SJSA1 (cell line): ENCODE data around the gene C9. TPM values are rescaled to one million over a fixed set of nuclear protein-coding genes. Genes with fewer than 3 reads are reported as not detected.

ENCODE experiments used
- DNase-seq, 2 experiments: peaks; one replicate each; pipeline ENCODE4 v3.0.0-alpha.2; 2015 to 2020; ENCODE audit warnings: low spot score in 2 of 2, low read depth in 1 of 2
- H3K27ac ChIP-seq: fragments of 250-450 bp; sonication (Bioruptor Pico); 2 replicates; pipeline ENCODE4 v1.5.1; 2020; ENCODE audit warnings: mild to moderate bottlenecking, moderate library complexity
- H3K27me3 ChIP-seq: fragments of 250-450 bp; sonication (Bioruptor Pico); replicated peaks from 2 replicates; pipeline ENCODE4 v1.5.1; 2020; ENCODE audit warnings: mild to moderate bottlenecking, moderate library complexity
- H3K36me3 ChIP-seq: fragments of 250-450 bp; sonication (Bioruptor Pico); 2 replicates; pipeline ENCODE4 v1.5.1; 2020; ENCODE audit warnings: mild to moderate bottlenecking
- H3K4me1 ChIP-seq: fragments of 250-450 bp; sonication (Bioruptor Pico); replicated peaks from 2 replicates; pipeline ENCODE4 v1.6.1; 2021; ENCODE audit warnings: mild to moderate bottlenecking
- H3K4me3 ChIP-seq: fragments of 250-450 bp; sonication (Bioruptor Pico); 2 replicates; pipeline ENCODE4 v1.5.1; 2020; ENCODE audit warnings: mild to moderate bottlenecking
- H3K9me3 ChIP-seq: fragments of 250-450 bp; sonication (Bioruptor Pico); replicated peaks from 2 replicates; pipeline ENCODE4 v1.5.1; 2020; ENCODE audit warnings: mild to moderate bottlenecking
- total RNA-seq: library from RNA; depleted of rRNA; stranded (reverse); fragments of >200 nt; shearing (Covaris generic); gene quantifications from 2 replicates; pipeline ENCODE4 v1.2.3, GENCODE V29; 2014

The C9 gene
- total RNA-seq, 1 experiment from 2014 or later, result 0.37 TPM

- H3K9me3 ChIP-seq, result no peaks in the 10 kb centered on the region
- H3K4me3 ChIP-seq, result no peak overlapping the region
- H3K27me3 ChIP-seq, result no peaks in the 10 kb centered on the region
- no peaks in the 10 kb centered on the region for H3K36me3 ChIP-seq
- H3K27ac ChIP-seq, result no peak overlapping the region
- 0 out of 2 replicates have a peak, but pooled peaks cover 3% of the 10 kb centered on the region for H3K4me1 ChIP-seq
- DNase-seq, result no peak
Observed at GRCh38 chr5:39363217-39363616, 1.1 kb downstream of the C9 start.

GRCh38 chr5:39362646-39363045, 1.6 kb downstream of the C9 start:
- Histone ChIP-seq H3K27me3 (no peaks in the 10 kb centered on the region), H3K4me3 (no peak overlapping the region), H3K27ac (no peak overlapping the region), H3K4me1 (0 out of 2 replicates have a peak, but pooled peaks cover 3% of the 10 kb centered on the region), H3K9me3 (no peaks in the 10 kb centered on the region), H3K36me3 (no peaks in the 10 kb centered on the region)
- DNase-seq, result no peak

DNA sequence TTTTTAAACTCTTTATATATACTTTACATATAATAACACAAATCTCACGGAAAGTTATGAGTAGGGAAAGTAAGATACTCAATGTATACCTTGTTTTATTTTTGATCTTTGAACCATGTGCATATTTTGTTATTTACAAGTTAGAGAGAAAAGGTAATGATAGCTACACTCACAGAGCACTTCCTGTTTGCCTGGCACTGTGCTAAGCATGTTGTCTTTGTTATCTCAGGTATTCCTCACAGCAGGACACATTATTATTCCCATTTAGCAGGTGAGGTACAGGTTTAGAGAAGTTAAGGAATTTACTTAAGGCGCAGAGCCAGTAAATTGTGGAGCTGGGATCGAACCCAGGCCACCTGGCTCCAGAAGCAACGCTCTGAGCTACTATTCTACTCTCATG, 3.0 kb downstream of the C9 start:
- no peaks in the 10 kb centered on the region for H3K36me3 ChIP-seq

DNA sequence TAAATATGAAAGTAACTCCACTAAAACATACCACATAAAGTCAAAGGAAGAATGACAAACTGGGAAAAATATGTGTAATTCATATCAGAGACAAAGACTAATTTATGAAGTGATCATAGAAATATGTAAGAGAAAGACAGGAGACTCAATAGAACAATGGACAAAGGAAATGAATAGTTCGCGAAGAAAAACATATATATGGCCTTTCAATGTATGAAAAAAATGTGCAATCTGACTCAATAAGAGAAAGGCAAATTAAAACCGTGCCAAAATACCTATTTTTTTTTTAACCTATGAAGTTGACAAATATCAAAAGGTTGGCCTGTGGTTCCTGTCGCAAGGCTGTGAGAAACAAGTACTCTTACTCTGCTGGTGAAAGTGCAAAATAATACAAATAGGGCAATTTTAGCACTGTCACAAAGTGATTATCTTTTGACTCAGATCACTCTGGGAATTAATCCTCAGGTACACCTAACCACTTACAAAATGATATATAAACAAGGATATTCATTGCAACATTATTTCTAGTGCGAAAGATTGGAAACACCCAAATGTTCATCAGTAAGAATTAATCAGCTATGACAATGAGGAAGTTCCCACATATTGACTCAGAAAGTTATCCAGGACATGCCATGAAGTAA, 3.7 kb downstream of the C9 start:
- Histone ChIP-seq H3K9me3 (no peaks in the 10 kb centered on the region), H3K36me3 (no peaks in the 10 kb centered on the region), H3K4me3 (no peak overlapping the region), H3K27ac (no peak overlapping the region), H3K4me1 (0 out of 2 replicates have a peak, but pooled peaks cover 3% of the 10 kb centered on the region), H3K27me3 (no peaks in the 10 kb centered on the region)
- DNase-seq, result no peak

More for the DNA sequence above, 3.0 kb downstream of the C9 start:
- H3K27me3 ChIP-seq, result no peaks in the 10 kb centered on the region
- no peak for DNase-seq
- H3K9me3 ChIP-seq, result no peaks in the 10 kb centered on the region
- no peak overlapping the region for H3K4me3 ChIP-seq
- no peak overlapping the region for H3K27ac ChIP-seq
- 0 out of 2 replicates have a peak, but pooled peaks cover 3% of the 10 kb centered on the region for H3K4me1 ChIP-seq

DNA sequence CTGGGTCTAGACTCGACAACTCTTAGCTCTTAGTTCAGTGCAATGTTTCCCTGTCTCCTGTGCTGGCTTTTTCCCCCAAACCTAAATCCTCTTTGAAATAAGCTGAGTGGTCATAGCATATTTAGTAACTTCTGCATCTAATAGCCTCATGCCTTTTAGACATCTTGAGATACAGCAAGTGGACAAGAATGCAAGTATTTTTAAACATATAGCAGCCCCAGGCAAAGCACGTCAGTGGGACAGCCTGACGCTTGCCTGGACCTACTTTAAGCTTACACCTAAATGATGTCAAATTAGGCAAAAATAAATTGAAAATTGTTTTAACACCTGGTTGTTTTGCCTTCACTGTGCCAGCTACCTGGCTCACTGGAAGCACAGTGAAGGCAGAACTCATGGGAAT, 8.0 kb downstream of the C9 start:
- DNase-seq, result no peak
- H3K27me3 ChIP-seq, result no peaks in the 10 kb centered on the region
- H3K36me3 ChIP-seq, result no peaks in the 10 kb centered on the region
- H3K27ac ChIP-seq, result no peak overlapping the region
- H3K9me3 ChIP-seq, result no peaks in the 10 kb centered on the region
- H3K4me3 ChIP-seq, result no peak overlapping the region
- H3K4me1 ChIP-seq, result 0 out of 2 replicates have a peak, but pooled peaks cover 3% of the 10 kb centered on the region

DNA sequence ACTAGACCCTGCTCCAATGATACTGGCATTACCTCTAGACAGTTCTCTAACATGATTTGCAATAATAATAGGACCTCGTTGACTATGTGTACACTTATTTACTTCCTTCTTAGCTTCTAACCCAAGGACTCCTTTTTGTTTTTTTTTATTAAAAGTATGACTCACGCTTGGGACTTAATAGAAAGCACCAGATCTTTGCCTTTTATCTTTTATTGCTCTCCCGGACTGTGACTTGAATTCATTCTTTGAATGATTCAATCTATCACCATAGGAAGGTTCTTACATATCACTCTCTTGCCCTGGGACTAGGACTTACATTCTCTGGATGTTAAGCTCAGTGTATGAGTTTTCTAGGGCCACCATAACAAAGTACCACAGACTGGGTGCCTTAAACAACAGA, 9.0 kb downstream of the C9 start:
- H3K9me3 ChIP-seq, result no peaks in the 10 kb centered on the region
- DNase-seq, result no peak
- H3K27me3 ChIP-seq, result no peaks in the 10 kb centered on the region
- H3K36me3 ChIP-seq, result no peaks in the 10 kb centered on the region
- no peak overlapping the region for H3K27ac ChIP-seq
- H3K4me1 ChIP-seq, result 0 out of 2 replicates have a peak, but pooled peaks cover 1% of the 10 kb centered on the region
- H3K4me3 ChIP-seq, result no peak overlapping the region

DNA sequence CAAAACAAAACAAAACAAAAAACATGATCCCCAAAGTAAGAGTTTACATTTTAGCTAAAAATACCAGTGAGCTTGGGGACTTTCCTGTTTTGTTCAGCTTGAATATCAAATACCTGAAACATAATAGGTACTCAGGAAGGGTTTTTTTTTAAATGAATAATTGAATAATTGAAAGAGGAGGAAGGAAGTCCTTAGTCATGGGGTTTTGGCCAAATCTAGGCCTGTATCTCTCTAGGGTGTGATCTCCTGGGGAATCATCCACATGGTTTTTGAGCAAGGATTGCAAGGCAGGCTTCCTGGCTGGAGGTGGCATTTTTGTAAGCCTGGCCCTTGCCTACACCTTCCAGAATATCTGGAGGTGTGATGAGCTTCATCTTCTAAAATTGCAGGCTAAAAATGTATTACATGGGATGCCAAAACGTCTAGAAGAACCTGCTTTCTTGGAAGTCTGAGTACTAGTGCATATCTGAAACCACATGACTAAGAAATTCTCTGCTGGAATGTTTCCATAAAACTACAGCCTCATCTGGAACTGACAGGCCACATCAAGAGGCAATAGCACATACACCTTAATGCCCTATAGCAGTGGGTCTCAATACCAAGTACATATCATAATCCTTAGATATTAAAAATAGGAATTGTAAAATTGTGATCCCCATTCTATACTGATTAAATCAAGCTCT, 10.4 kb downstream of the C9 start:
- Histone ChIP-seq H3K4me3 (no peak overlapping the region), H3K36me3 (no peaks in the 10 kb centered on the region), H3K9me3 (no peaks in the 10 kb centered on the region), H3K27me3 (no peaks in the 10 kb centered on the region), H3K4me1 (no peaks in the 10 kb centered on the region), H3K27ac (no peak overlapping the region)
- no peak for DNase-seq

DNA sequence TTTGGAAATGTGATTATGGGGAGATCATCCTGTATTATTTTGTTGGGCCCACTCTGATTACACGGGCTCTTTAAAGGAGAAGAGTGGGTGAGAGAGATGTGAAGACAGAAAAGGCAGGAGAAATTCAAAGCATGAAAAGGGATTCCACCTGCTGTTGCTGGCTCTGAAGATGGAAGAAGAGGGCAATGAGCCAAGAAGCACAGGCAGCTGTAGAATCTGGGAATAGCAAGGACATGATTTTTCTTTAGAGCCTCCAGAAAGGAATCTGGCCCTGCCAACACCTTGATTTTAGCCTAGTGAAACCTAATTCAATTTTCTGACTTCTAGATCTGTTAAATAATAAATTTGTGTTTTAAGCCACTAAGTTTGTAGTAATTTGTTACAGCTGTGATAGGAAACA, 11.3 kb downstream of the C9 start:
- Histone ChIP-seq H3K27me3 (no peaks in the 10 kb centered on the region), H3K4me3 (no peak overlapping the region), H3K36me3 (no peaks in the 10 kb centered on the region), H3K27ac (no peak overlapping the region), H3K4me1 (no peaks in the 10 kb centered on the region), H3K9me3 (no peaks in the 10 kb centered on the region)
- DNase-seq, result no peak

- no peak for DNase-seq
- no peaks in the 10 kb centered on the region for H3K9me3 ChIP-seq
- no peaks in the 10 kb centered on the region for H3K36me3 ChIP-seq
- H3K4me1 ChIP-seq, result no peaks in the 10 kb centered on the region
- H3K27ac ChIP-seq, result no peak overlapping the region
- H3K27me3 ChIP-seq, result no peaks in the 10 kb centered on the region
- no peak overlapping the region for H3K4me3 ChIP-seq
Observed at GRCh38 chr5:39352170-39352569, 12.1 kb downstream of the C9 start.

DNA sequence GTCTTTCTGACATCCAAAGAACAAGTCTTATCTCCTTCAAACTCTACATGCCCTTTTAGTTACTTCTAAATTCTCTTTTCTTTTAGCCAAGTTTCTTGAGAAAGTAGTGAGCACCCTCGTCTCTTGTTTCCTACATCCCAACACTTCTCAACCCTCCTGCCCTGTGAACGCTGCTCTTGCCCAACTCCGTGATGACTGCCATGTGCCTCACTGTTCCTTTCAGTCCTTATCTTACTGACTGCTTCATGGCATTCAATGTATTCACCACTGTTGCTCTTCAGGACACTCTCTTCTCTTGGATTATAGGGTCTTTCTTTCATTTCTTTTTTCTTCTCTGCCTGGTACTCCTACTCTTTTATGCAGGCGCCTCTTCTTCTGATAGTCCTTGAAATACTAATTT, 14.8 kb downstream of the C9 start:
- no peak overlapping the region for H3K27ac ChIP-seq

DNA sequence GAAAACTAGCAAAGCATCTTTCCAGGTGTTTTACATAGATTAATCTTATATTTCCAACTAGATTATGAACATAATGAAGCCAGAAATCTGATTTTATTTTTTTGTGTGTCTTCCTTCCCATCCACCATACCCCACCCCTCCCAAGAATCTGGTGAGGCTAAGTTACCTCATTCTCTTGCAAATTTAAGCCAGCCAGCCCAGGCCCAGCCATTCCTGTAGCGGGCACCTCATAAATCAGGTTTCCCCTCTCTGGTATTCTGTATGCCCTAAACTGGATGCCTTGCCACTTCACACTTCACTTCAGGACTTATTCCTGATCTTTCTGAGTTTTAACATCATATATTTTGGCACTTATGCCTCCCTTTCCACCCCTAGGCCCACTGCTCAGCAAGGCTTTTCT, 21.8 kb downstream of the C9 start:
- Histone ChIP-seq H3K36me3 (no peaks in the 10 kb centered on the region), H3K27me3 (no peaks in the 10 kb centered on the region), H3K4me3 (no peak overlapping the region)

More for the DNA sequence above, 14.8 kb downstream of the C9 start:
- Histone ChIP-seq H3K9me3 (no peaks in the 10 kb centered on the region), H3K36me3 (no peaks in the 10 kb centered on the region), H3K4me1 (no peaks in the 10 kb centered on the region), H3K27me3 (no peaks in the 10 kb centered on the region), H3K4me3 (no peak overlapping the region)
- DNase-seq, result no peak

DNA sequence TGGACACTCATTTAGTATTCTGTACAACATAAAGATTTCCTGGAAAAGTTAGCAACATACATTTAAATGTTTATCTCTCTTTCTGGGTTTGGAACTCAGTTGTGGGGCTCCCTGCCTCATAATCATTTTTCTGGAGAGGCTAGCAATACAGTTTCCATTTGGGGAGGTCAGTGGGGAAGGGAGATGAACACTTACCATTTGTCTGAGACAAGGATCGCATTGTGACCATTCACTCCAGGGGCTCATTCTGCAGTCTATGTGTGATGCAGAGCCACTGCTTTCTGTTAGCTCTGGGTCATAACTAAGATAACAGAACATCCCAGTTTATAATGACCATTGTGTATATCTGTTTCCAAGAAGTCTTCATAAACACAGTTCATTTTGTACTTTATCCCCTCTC, 22.4 kb downstream of the C9 start:
- no peak overlapping the region for H3K27ac ChIP-seq
- no peaks in the 10 kb centered on the region for H3K9me3 ChIP-seq
- no peaks in the 10 kb centered on the region for H3K27me3 ChIP-seq
- no peak overlapping the region for H3K4me3 ChIP-seq
- no peak for DNase-seq
- no peaks in the 10 kb centered on the region for H3K36me3 ChIP-seq
- H3K4me1 ChIP-seq, result no peaks in the 10 kb centered on the region

More for the DNA sequence above, 21.8 kb downstream of the C9 start:
- no peaks in the 10 kb centered on the region for H3K4me1 ChIP-seq
- H3K27ac ChIP-seq, result no peak overlapping the region
- no peak for DNase-seq
- no peaks in the 10 kb centered on the region for H3K9me3 ChIP-seq

- H3K4me1 ChIP-seq, result no peaks in the 10 kb centered on the region
- H3K4me3 ChIP-seq, result no peak overlapping the region
- DNase-seq, result no peak
- H3K27ac ChIP-seq, result no peak overlapping the region
- no peaks in the 10 kb centered on the region for H3K9me3 ChIP-seq
- no peaks in the 10 kb centered on the region for H3K36me3 ChIP-seq
- H3K27me3 ChIP-seq, result no peaks in the 10 kb centered on the region
Observed at GRCh38 chr5:39340506-39340905, 23.8 kb downstream of the C9 start.

GRCh38 chr5:39337252-39337915, 26.9 kb downstream of the C9 start:
- no peak overlapping the region for H3K4me3 ChIP-seq
- no peak for DNase-seq
- no peaks in the 10 kb centered on the region for H3K9me3 ChIP-seq
- H3K36me3 ChIP-seq, result no peaks in the 10 kb centered on the region
- H3K27me3 ChIP-seq, result no peaks in the 10 kb centered on the region
- no peaks in the 10 kb centered on the region for H3K4me1 ChIP-seq
- no peak overlapping the region for H3K27ac ChIP-seq
